Lung microvascular endothelial cell (primary cell): ENCODE results near the gene ULK1. TPM values are rescaled to one million over a fixed set of nuclear protein-coding genes. Genes with fewer than 3 reads are reported as not detected.
A peak's percentile ranks its signal among the peaks of the same experiment; 100 is the strongest.
"Not testable (repeated sequence)": the region's sequence is repeated elsewhere in the genome, so short reads cannot be mapped to it uniquely, and the experiment has no call there.

Experiments used
- DNase-seq, 2 donors: peaks; one replicate each; pipeline versions ENCODE4 v3.0.0 to v3.0.0-alpha.2; 2010; ENCODE audit warnings: low read depth in 2 of 2
- total RNA-seq: library from RNA; depleted of rRNA; stranded (reverse); fragments of >200 nt; gene quantifications from 2 replicates; pipeline ENCODE4 v1.2.1, GENCODE V29; 2014

Gene ULK1
- total RNA-seq, 1 donor from 2014 or later: 6.9 TPM

GRCh38 chr12:131861261-131862083 lies 33.0 kb upstream of the ULK1 start:
- no peak for DNase-seq

DNA sequence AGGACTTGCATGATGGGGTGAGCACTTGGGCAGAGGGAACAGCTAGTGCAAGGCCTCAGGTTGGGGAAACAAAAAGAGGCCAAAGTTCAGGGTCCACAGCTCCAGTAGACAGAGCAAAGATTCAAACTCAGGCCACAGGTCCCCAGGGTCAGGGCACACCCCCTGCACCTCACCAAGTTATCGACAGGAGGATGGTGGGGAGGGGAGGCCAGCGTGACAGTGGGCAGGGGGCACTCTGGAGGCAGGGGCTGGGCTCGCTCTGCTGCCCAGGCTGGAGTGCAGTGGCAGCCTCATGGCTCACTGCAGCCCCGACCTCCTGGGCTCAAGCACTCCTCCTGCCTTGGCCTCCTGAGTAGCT lies 32.4 kb upstream of the ULK1 start:
- no peak for DNase-seq

- DNase-seq: no peak
Observed at GRCh38 chr12:131862600-131862993, 31.8 kb upstream of the ULK1 start.

DNA sequence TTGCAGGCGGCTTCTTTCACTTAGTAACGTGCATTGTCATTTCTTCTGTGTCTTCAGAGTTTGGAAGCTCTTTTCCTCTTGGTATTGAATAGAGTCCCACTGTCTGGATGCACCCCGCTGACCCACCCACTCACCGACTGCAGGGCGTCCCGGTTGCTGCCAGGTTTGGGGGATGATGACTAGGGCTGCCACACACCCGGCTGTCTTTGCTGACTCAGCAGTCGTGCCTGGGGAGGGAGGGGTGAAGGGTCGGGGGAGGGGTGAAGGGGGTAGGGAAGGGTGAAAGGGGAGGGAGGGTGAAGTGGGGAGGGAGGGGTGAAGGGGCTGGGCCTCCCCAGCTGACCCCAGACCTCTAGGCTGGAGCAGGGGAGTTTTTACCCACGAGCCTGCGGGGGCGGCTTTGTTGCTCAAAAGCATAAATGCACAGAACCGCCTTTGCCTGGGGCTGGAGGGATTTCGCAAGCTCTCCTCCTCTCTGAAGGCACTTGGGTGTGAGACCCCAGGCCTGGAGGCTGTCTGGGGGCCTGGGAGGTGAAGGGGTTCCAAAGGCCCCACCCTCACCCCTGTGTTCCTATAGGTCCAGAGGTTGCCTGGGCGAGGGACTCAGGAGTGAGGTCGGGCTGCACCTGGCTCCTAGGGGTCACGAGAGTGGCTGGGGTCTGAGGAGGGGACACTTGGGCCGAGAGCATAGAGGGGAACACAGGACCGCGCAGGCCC lies 31.3 kb upstream of the ULK1 start:
- DNase-seq: no peak

- DNase-seq: no peak
Observed at GRCh38 chr12:131863711-131864396, 30.6 kb upstream of the ULK1 start.

DNA sequence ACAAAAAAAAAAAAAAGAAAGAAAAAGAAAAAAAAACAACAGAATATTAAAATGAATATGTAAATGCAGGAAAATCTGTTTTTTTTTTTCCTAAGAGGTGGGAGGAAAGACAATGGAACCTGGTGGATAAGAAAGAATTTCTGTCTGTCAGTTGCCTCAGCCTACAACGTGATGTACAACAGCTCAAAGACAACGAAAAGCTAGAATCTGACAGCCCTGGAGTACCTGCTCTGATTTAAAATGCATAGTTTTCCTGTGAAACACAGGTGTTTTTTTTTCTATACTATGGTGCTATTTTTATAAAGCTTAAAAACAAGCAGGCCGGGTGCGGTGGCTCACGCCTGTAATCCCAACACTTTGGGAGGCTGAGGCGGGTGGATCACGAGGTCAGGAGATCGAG lies 30.0 kb upstream of the ULK1 start:
- DNase-seq: no peak

- peak in 1 of 2 donors; percentile 26 for DNase-seq
Observed at GRCh38 chr12:131865180-131865875, 29.1 kb upstream of the ULK1 start.

DNA sequence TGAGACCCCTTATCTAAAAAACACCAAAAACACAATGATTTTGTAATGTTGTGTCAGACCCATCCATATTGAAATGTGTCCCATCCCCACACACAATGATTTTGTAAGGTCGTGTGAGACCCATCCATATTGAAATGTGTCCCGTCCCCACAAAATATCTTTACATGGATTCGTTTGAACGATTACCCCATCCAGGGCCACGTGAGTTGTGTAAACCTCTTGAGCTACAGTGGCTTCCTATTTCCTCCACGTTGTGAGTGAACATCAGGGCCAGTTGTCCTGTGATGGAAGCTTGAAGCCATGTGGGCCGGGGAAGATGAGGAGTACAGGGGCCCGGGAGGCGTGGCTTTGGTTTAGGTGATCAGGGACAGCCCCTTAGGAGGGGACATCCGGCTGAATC lies 27.0 kb upstream of the ULK1 start:
- no peak for DNase-seq

- no peak for DNase-seq
Observed at GRCh38 chr12:131867891-131868675, 26.3 kb upstream of the ULK1 start.

- DNase-seq: peak; percentile 74 to 82
Observed at GRCh38 chr12:131869871-131870418, 24.5 kb upstream of the ULK1 start.

GRCh38 chr12:131871677-131872076 lies 22.7 kb upstream of the ULK1 start:
- no peak for DNase-seq

GRCh38 chr12:131872154-131873051 lies 22.0 kb upstream of the ULK1 start:
- DNase-seq: peak; percentile 26 to 76

GRCh38 chr12:131873293-131873692 lies 21.1 kb upstream of the ULK1 start:
- DNase-seq: no peak

DNA sequence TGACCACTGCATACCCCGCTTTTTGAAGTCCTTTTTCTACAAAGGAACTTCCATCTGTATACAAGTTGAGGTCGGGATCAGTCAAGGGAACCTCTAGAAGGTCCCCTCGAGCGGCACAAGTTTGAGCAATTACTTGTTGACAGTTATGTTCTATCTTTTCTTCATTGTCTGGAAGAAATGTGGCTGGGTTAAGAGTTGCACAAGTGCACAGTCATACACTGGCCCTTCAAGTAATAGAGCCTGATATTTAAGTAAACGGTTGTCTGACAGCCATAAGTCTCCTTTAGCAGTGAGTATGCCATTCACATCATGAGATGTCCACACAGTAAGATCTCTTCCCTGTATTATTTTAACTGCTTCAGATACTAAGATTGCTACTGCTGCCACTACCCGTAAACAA lies 19.4 kb upstream of the ULK1 start:
- DNase-seq: not testable (repeated sequence)

GRCh38 chr12:131877216-131877615 lies 17.2 kb upstream of the ULK1 start:
- not testable (repeated sequence) for DNase-seq

DNA sequence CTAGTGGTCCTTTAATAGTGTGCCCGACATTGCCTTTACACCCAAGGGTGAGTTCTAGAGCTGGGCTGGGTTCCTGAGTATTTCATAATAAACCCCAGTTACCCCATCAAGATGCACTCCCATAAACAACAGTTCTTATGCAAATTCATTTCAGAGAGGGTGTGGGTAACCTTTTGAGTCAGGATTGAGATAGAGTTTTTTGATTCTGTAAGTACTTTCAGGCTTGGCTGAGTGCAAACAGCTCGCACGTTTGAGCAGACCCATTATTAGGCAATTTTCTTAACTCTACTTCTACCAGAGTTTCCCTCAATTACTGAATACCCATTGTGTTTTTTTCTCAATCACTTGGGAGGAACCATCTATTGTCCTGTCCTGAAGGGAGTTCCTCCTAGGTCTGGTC lies 16.0 kb upstream of the ULK1 start:
- DNase-seq: not testable (repeated sequence)

GRCh38 chr12:131882804-131883520 lies 11.5 kb upstream of the ULK1 start:
- DNase-seq: no peak

DNA sequence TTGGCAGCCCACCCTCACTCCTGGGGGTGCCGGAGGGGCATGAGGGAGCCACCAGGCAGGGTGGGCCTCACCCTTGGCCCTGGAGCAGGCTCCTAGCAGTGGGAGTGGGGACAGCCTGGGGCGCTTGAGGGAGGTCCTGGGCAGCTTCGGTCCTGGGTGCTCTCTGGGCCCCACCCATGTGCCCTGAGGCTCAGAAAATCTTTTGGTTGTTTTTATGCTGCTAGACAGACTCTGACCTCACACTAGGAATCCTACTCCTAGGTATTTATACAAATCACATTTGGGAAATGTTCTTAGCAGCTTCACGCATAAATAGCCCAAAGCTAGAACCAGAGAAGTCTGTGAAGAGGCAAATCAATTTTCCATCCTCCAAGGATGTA lies 10.9 kb upstream of the ULK1 start:
- no peak for DNase-seq

- not testable (repeated sequence) for DNase-seq
Observed at GRCh38 chr12:131885076-131885475, 9.3 kb upstream of the ULK1 start.
